ENCODE data around the gene ATP6V0A1. TPM values are rescaled to one million over a fixed set of nuclear protein-coding genes. Genes with fewer than 3 reads are reported as not detected.

ATP6V0A1 gene
- total and polyA plus RNA-seq, 12 donors: 42.9 to 126 (median 88.3) TPM

GRCh38 chr17:42560246-42560645 is 101.6 kb downstream of the ATP6V0A1 start:
- Histone ChIP-seq H3K27ac (no peak overlapping the region), H3K36me3 (replicated peaks in 1 of 2) (peaks cover 0 to 11% of the 10 kb centered on the region in 2 donors), H3K9me3 (replicated peaks in 1 of 3) (no peaks in the 10 kb centered on the region), H3K4me3 (no peak overlapping the region), H3K27me3 (no peaks in the 10 kb centered on the region), H3K4me1 (replicated peaks in 1 of 2) (peaks cover 29 to 30% of the 10 kb centered on the region in 2 donors)
- 83 to 89% (median 86%) methylated on average over 3 of the region's 3 CpGs for WGBS, 4 donors
- no peak for TF ChIP-seq POLR2A (IDR thresholded peaks at IDR 0.05)
- TF ChIP-seq, protein P1, sequence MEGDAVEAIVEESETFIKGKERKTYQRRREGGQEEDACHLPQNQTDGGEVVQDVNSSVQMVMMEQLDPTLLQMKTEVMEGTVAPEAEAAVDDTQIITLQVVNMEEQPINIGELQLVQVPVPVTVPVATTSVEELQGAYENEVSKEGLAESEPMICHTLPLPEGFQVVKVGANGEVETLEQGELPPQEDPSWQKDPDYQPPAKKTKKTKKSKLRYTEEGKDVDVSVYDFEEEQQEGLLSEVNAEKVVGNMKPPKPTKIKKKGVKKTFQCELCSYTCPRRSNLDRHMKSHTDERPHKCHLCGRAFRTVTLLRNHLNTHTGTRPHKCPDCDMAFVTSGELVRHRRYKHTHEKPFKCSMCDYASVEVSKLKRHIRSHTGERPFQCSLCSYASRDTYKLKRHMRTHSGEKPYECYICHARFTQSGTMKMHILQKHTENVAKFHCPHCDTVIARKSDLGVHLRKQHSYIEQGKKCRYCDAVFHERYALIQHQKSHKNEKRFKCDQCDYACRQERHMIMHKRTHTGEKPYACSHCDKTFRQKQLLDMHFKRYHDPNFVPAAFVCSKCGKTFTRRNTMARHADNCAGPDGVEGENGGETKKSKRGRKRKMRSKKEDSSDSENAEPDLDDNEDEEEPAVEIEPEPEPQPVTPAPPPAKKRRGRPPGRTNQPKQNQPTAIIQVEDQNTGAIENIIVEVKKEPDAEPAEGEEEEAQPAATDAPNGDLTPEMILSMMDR (IDR thresholded peaks at IDR 0.05): no peak
- DNase-seq: no peak
- intact Hi-C loops (cut with DNase I): no loop called here

GRCh38 chr17:42561897-42562387 is 103.3 kb downstream of the ATP6V0A1 start, which contains the start of gene COASY:
COASY (plus strand) TSS chr17:42562148; CDS start chr17:42562623, 475 bp downstream.
- DNase-seq: peak; percentile 95 to 99 (median 97)

DNA sequence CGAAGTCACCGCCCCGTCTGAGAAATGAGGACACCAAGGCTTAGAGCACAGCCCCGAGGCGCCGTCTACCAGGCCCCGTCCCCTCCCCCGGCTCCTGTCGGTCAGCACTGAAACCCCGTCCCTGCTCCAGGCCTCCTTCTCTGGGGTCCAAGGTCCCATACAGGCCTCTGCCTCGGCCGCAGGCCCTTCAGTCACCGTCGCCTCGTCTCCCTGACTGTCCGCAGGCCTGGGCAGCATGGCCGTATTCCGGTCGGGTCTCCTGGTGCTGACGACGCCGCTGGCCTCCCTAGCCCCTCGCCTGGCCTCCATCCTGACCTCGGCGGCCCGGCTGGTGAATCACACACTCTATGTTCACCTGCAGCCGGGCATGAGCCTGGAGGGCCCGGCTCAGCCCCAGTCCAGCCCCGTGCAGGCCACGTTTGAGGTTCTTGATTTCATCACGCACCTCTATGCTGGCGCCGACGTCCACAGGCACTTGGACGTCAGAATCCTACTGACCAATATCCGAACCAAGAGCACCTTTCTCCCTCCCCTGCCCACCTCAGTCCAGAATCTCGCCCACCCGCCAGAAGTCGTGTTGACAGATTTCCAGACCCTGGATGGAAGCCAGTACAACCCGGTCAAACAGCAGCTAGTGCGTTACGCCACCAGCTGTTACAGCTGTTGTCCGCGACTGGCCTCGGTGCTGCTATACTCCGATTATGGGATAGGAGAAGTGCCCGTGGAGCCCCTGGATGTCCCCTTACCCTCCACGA is 103.9 kb downstream of the ATP6V0A1 start:
- intact Hi-C loops (cut with DNase I): no loop called here
- WGBS, 4 donors: 0 to 7% (median 4%) methylated on average over 12 to 48 of the region's 48 CpGs
- TF ChIP-seq, protein P1 (IDR thresholded peaks at IDR 0.05): no peak
- no peak for TF ChIP-seq POLR2A (IDR thresholded peaks at IDR 0.05)
- peak overlapping the region; percentile 81 to 92 (median 87) for H3K27ac ChIP-seq
- DNase-seq: peak in 5 of 7 donors; percentile 43 to 61 (median 58)
- no peaks in the 10 kb centered on the region for H3K27me3 ChIP-seq
- H3K4me1 ChIP-seq (replicated peaks in 1 of 2): peaks cover 29 to 34% of the 10 kb centered on the region in 2 donors
- H3K4me3 ChIP-seq: peak overlapping the region; percentile 5 to 91 (median 65)
- H3K36me3 ChIP-seq (replicated peaks in 1 of 2): peaks cover 0 to 21% of the 10 kb centered on the region in 2 donors
- no peaks in the 10 kb centered on the region for H3K9me3 ChIP-seq (replicated peaks in 1 of 3)

More at GRCh38 chr17:42561897-42562387, 103.3 kb downstream of the ATP6V0A1 start, which contains the start of gene COASY:
- WGBS, 4 donors: 0% methylated on average over 3 to 26 of the region's 26 CpGs
- peak in 1 of 2 donors; percentile 75 for TF ChIP-seq POLR2A (IDR thresholded peaks at IDR 0.05)
- TF ChIP-seq, protein P1 (IDR thresholded peaks at IDR 0.05): no peak
- Histone ChIP-seq H3K4me3 (peak within 1 kb of the TSS; percentile 5 to 91 (median 65)), H3K27me3 (no peaks in the 10 kb centered on the region), H3K36me3 (replicated peaks in 1 of 2) (peaks cover 0 to 21% of the 10 kb centered on the region in 2 donors), H3K4me1 (replicated peaks in 1 of 2) (peaks cover 29 to 32% of the 10 kb centered on the region in 2 donors), H3K27ac (peak within 1 kb of the TSS; percentile 81 to 92 (median 87)), H3K9me3 (replicated peaks in 1 of 3) (no peaks in the 10 kb centered on the region)
- intact Hi-C loops (cut with DNase I): no loop called here

DNA sequence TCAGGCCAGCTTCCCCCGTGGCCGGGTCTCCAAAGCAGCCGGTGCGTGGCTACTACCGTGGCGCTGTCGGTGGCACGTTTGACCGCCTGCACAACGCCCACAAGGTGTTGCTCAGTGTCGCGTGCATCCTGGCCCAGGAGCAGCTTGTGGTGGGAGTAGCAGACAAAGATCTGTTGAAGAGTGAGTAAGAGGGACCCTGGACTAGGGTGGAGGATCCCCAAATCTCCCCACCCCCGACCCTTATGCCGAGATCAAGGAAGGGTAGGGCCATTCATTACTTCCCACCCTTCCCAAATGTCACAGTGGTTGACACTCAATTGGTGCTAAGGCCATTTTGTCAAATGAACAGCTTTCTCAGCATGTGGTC is 104.4 kb downstream of the ATP6V0A1 start:
- peak overlapping the region in 3 of 4 donors; percentile 19 to 91 (median 61) for H3K4me3 ChIP-seq
- H3K27ac ChIP-seq: peak overlapping the region; percentile 81 to 92 (median 87)
- H3K4me1 ChIP-seq (replicated peaks in 1 of 2): peaks cover 35 to 40% of the 10 kb centered on the region in 2 donors
- peaks cover 0 to 21% of the 10 kb centered on the region in 2 donors for H3K36me3 ChIP-seq (replicated peaks in 1 of 2)
- WGBS, 4 donors: 62 to 73% (median 68%) methylated on average over 12 to 14 of the region's 14 CpGs
- no peaks in the 10 kb centered on the region for H3K27me3 ChIP-seq
- intact Hi-C loops (cut with DNase I): no loop called here
- DNase-seq: no peak
- H3K9me3 ChIP-seq (replicated peaks in 1 of 3): no peaks in the 10 kb centered on the region
- TF ChIP-seq, protein P1 (IDR thresholded peaks at IDR 0.05): no peak
- no peak for TF ChIP-seq POLR2A (IDR thresholded peaks at IDR 0.05)
